ENCODE measurements around the gene TOMM40. TPM values are rescaled to one million over a fixed set of nuclear protein-coding genes. Genes with fewer than 3 reads are reported as not detected.

The TOMM40 gene
- total and polyA plus RNA-seq, 10 donors, result 19.3 to 49.0 (median 32.0) TPM

DNA sequence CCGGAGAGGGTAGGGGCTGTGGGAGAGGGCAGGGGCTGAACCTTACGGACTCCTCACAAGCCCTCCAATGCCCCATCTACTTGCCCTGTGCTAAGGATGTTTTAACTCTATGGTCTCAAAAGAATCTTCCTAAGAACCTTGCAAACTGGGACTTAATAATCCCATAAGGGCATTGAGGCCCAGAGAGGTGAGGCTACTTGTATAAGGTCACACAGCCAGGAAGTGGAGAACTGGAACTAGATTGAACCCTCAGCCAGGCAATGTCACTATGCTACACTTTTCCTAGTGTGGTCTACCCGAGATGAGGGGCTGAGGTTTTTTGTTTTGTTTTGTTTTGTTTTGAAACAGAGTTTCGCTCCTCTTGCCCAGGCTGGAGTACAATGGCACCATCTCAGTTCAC, 40.5 kb downstream of the TOMM40 start:
- no peak for DNase-seq

DNA sequence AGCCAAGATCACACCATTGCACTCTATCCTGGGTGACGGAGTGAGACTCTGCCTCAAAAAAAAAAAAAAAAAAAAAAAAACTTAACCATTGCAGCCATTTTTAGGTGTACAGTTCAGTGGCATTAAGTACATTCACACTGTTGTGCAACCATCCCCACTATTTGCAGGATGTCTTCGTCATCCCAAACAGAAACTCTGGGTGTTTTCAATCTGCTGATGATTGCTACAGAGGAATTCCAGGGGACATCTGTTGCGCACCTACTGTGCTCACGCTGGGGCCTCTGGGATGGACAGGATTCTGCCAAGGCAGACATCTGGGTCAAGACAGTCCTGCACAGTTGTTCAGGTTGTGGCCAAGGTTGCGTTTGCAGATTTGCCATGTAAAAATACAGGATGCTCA, 48.6 kb downstream of the TOMM40 start:
- intact Hi-C loops (cut with DNase I; ENCODE audit: low total_unique reads), result no loop called here
- DNase-seq, result no peak
- 60 to 87% (median 71%) methylated on average over 5 of the region's 5 CpGs for WGBS, 5 donors
- Histone ChIP-seq H3K36me3 (no peaks in the 10 kb centered on the region), H3K4me1 (peaks cover 0 to 17% (median 11%) of the 10 kb centered on the region in 6 donors), H3K27me3 (replicated peaks in 1 of 7) (no peaks in the 10 kb centered on the region), H3K27ac (no peak overlapping the region), H3K9me3 (no peaks in the 10 kb centered on the region), H3K4me3 (no peak overlapping the region)
- no peak for TF ChIP-seq POLR2AphosphoS5 (IDR thresholded peaks at IDR 0.05)
- TF ChIP-seq, protein P1, sequence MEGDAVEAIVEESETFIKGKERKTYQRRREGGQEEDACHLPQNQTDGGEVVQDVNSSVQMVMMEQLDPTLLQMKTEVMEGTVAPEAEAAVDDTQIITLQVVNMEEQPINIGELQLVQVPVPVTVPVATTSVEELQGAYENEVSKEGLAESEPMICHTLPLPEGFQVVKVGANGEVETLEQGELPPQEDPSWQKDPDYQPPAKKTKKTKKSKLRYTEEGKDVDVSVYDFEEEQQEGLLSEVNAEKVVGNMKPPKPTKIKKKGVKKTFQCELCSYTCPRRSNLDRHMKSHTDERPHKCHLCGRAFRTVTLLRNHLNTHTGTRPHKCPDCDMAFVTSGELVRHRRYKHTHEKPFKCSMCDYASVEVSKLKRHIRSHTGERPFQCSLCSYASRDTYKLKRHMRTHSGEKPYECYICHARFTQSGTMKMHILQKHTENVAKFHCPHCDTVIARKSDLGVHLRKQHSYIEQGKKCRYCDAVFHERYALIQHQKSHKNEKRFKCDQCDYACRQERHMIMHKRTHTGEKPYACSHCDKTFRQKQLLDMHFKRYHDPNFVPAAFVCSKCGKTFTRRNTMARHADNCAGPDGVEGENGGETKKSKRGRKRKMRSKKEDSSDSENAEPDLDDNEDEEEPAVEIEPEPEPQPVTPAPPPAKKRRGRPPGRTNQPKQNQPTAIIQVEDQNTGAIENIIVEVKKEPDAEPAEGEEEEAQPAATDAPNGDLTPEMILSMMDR (IDR thresholded peaks at IDR 0.05 in 8 of 11, conservative IDR thresholded peaks at IDR 0.05 in 3 of 11), result no peak

More for the DNA sequence above, 40.5 kb downstream of the TOMM40 start:
- Histone ChIP-seq H3K9me3 (no peaks in the 10 kb centered on the region), H3K4me1 (peaks cover 3 to 22% (median 15%) of the 10 kb centered on the region in 6 donors), H3K27me3 (replicated peaks in 1 of 7) (peaks cover 0 to 11% (median 0%) of the 10 kb centered on the region in 7 donors), H3K27ac (no peak overlapping the region), H3K36me3 (no peaks in the 10 kb centered on the region), H3K4me3 (no peak overlapping the region)
- WGBS, 5 donors, result 86 to 95% (median 88%) methylated on average over 4 of the region's 4 CpGs
- intact Hi-C loops (cut with DNase I; ENCODE audit: low total_unique reads), result no loop called here
- TF ChIP-seq POLR2AphosphoS5 (IDR thresholded peaks at IDR 0.05), result no peak
- TF ChIP-seq, protein P1 (IDR thresholded peaks at IDR 0.05 in 8 of 11, conservative IDR thresholded peaks at IDR 0.05 in 3 of 11), result no peak
- no peak for TF ChIP-seq POLR2A (IDR thresholded peaks at IDR 0.05)

DNA sequence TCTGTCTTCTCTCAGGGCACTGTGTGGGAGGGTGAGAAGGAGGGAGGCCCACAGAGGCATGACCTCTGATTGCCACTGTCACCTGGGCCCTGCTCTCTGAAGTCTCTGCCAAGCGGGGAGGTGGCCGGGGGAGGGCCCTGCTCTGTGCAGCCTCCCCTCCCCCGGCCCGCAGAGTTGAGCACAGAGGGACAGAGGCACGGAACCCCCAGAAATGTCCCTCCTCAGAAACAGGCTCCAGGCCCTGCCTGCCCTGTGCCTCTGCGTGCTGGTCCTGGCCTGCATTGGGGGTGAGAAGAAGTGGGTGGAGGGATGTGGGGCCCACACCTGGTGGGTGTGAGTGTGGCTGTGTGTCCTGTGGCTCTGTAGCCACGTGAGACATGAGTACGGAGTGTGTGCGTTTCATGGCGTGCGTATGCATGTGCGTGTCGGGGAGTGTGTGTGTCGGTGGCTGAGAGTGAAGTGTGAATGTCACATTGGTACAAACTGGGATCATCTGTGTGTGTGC, 51.1 kb downstream of the TOMM40 start, which contains the start of gene APOC4:
Gene APOC4, plus strand, starts transcription at position 171 of the 505 bp plus-strand sequence. Its CDS starts 41 bp downstream, at position 212.
- TF ChIP-seq POLR2AphosphoS5 (IDR thresholded peaks at IDR 0.05) (no peak), POLR2A (IDR thresholded peaks at IDR 0.05) (no peak)
- TF ChIP-seq, protein P1 (IDR thresholded peaks at IDR 0.05 in 8 of 11, conservative IDR thresholded peaks at IDR 0.05 in 3 of 11), result no peak
- DNase-seq, result no peak
- Histone ChIP-seq H3K27ac (no peak within 1 kb of the TSS), H3K4me3 (no peak within 1 kb of the TSS), H3K4me1 (peaks cover 0 to 9% (median 7%) of the 10 kb centered on the region in 6 donors), H3K27me3 (replicated peaks in 1 of 7) (no peaks in the 10 kb centered on the region), H3K36me3 (no peaks in the 10 kb centered on the region), H3K9me3 (no peaks in the 10 kb centered on the region)
- WGBS, 5 donors, result 78 to 88% (median 87%) methylated on average over 13 to 14 of the region's 14 CpGs
- intact Hi-C loops (cut with DNase I; ENCODE audit: low total_unique reads), result no loop called here

DNA sequence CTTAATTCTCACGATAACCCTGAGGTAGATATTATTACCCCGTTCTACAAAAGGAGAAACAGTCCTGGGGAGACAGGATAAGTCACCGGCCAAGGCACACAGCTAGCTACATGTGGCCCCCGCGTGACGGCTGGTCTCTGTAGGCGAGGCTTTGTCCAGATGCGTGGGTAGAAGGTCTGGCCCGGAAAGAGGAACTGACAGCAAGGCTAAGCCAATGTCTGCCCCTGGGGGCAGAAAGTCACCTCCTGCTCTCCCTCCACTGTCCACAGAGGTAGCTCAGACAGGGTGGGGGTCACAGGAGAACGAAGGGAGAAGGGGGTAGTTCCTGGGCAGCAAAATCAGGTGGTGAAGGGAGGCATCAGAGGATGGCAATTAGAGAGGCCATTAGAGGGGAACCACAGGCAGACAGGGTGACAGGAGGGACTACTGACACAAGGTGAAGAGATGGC, 52.8 kb downstream of the TOMM40 start:
- WGBS, 5 donors, result 26 to 39% (median 29%) methylated on average over 10 of the region's 10 CpGs
- Histone ChIP-seq H3K9me3 (no peaks in the 10 kb centered on the region), H3K4me3 (peak overlapping the region in 1 of 8 donors; percentile 2), H3K27ac (no peak overlapping the region), H3K36me3 (no peaks in the 10 kb centered on the region), H3K4me1 (peaks cover 0 to 9% (median 7%) of the 10 kb centered on the region in 6 donors), H3K27me3 (replicated peaks in 1 of 7) (no peaks in the 10 kb centered on the region)
- TF ChIP-seq POLR2AphosphoS5 (IDR thresholded peaks at IDR 0.05) (peak in 1 of 3 donors; percentile 31), POLR2A (IDR thresholded peaks at IDR 0.05) (no peak)
- TF ChIP-seq, protein P1 (IDR thresholded peaks at IDR 0.05 in 8 of 11, conservative IDR thresholded peaks at IDR 0.05 in 3 of 11), result peak in 1 of 11 experiments; percentile 20
- peak; percentile 83 for DNase-seq
- intact Hi-C loops (cut with DNase I; ENCODE audit: low total_unique reads), result no loop called here

All from spleen (tissue), 11 donors.